IPS-15b (cell line): ENCODE results near the gene ENTPD7.
A peak's percentile ranks its signal among the peaks of the same experiment; 100 is the strongest.

Source experiments
- H3K27me3 ChIP-seq: one replicate; pipeline ENCODE4 v1.6.1; 2013; ENCODE audit warnings: low read length; ENCODE audit not compliant: control insufficient read depth, insufficient read depth
- H3K36me3 ChIP-seq: one replicate; pipeline ENCODE4 v1.6.1; 2013; ENCODE audit warnings: low read length; ENCODE audit not compliant: control insufficient read depth, insufficient read depth
- H3K4me1 ChIP-seq: one replicate; pipeline ENCODE4 v1.6.1; 2013; ENCODE audit warnings: mild to moderate bottlenecking, low read length; ENCODE audit not compliant: control insufficient read depth, insufficient read depth
- H3K4me3 ChIP-seq: one replicate; pipeline ENCODE4 v1.5.1; 2013; ENCODE audit warnings: low read depth, low read length
- H3K9ac ChIP-seq: one replicate; pipeline ENCODE4 v1.6.1; 2013; ENCODE audit warnings: low read depth, mild to moderate bottlenecking, low read length
- H3K9me3 ChIP-seq: one replicate; pipeline ENCODE4 v1.6.1; 2013; ENCODE audit warnings: mild to moderate bottlenecking, low read length; ENCODE audit not compliant: control insufficient read depth, insufficient read depth

The ENTPD7 gene

DNA sequence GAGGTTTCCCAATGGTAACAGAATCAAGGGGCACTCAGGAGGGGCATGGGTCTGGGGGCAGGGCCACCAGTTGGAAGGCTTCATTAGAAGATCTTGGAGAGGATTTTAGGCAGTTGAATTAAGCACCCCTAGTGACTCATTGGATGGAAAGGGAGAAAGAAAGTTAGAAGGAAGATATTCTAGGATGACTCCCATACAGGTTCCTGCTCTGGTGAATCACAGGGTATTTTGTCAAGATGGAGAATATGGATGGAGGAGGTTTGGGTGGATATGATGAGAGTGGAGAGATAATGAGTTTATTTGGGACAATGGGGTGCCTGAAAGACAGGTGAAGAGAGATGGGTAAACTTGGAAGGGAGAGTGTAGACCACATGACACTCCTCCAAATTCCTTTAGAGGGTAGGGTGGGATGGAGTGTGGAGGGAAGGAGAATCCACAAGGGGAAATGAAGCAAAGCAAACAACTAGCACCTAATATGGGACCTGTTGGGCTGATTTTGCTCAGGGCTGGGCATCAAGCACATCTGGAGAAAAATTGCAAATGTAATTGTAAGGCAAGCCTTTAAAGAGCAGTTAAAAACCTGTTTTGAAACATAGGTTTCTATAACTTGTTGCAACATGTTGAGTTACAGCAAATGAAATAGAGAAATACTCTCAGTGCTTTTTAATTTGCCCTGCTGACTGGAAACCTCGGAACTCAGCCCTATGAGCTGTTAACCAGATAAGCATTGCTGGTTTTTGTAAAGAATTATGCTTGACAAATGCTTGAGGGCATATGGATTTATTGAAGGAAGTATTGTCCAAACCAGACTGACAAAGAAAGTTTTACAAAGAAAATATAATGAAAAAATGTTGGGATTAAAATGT, 2.9 kb upstream of the ENTPD7 start:
- Histone ChIP-seq H3K9ac (no peak overlapping the region), H3K4me3 (no peak overlapping the region), H3K27me3 (peaks cover 14% of the 10 kb centered on the region), H3K36me3 (no peaks in the 10 kb centered on the region), H3K9me3 (no peaks in the 10 kb centered on the region), H3K4me1 (no peaks in the 10 kb centered on the region)

GRCh38 chr10:99658622-99659030, 683 bp upstream of the ENTPD7 start:
- H3K4me3 ChIP-seq: peak overlapping the region; percentile 83

GRCh38 chr10:99659868-99660366, 608 bp downstream of the ENTPD7 start:
- H3K36me3 ChIP-seq: no peaks in the 10 kb centered on the region
- no peaks in the 10 kb centered on the region for H3K4me1 ChIP-seq
- peak overlapping the region; percentile 83 for H3K4me3 ChIP-seq
- peak overlapping the region; percentile 95 for H3K9ac ChIP-seq
- H3K27me3 ChIP-seq: peaks cover 14% of the 10 kb centered on the region
- H3K9me3 ChIP-seq: no peaks in the 10 kb centered on the region

More at GRCh38 chr10:99658622-99659030, 683 bp upstream of the ENTPD7 start:
- Histone ChIP-seq H3K36me3 (no peaks in the 10 kb centered on the region), H3K9ac (peak overlapping the region; percentile 19), H3K9me3 (no peaks in the 10 kb centered on the region), H3K27me3 (peaks cover 14% of the 10 kb centered on the region), H3K4me1 (no peaks in the 10 kb centered on the region)

DNA sequence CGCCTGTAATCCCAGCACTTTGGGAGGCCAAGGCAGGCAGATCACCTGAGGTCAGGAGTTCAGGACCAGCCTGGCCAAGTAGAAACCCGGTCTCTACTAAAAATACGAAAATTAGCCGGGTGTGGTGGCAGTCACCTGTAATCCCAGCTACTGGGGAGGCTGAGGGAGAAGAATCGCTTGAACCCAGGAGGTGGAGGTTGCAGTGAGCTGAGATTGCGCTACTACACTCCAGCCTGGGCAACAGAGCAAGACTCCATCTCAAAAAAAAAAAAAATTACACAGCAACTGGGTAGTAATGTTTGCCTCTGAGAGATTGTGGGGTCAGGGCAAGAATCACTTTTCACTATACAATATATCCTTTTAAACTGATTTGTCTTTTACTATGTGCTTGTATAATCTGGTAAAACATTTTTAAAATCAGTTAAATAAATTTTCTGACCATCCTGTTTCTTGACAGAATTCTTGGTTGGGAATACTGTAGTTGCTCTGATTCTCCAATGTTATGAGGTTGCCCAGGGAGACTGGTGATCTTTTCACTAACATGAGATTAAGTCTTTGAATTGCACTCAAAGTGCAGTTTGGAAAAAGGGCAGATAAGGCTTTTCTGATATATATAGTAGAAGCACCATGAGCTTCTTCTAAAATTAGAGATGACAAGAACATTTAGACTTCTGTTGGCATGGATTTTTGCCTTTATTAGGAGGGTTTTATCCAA, 1.5 kb downstream of the ENTPD7 start:
- no peaks in the 10 kb centered on the region for H3K4me1 ChIP-seq
- peaks cover 14% of the 10 kb centered on the region for H3K27me3 ChIP-seq
- H3K4me3 ChIP-seq: no peak overlapping the region
- H3K9ac ChIP-seq: no peak overlapping the region
- no peaks in the 10 kb centered on the region for H3K36me3 ChIP-seq
- no peaks in the 10 kb centered on the region for H3K9me3 ChIP-seq

GRCh38 chr10:99661377-99661763, 2.1 kb downstream of the ENTPD7 start:
- H3K9ac ChIP-seq: no peak overlapping the region
- H3K36me3 ChIP-seq: no peaks in the 10 kb centered on the region
- peaks cover 14% of the 10 kb centered on the region for H3K27me3 ChIP-seq
- H3K4me3 ChIP-seq: no peak overlapping the region
- H3K4me1 ChIP-seq: no peaks in the 10 kb centered on the region
- H3K9me3 ChIP-seq: no peaks in the 10 kb centered on the region

DNA sequence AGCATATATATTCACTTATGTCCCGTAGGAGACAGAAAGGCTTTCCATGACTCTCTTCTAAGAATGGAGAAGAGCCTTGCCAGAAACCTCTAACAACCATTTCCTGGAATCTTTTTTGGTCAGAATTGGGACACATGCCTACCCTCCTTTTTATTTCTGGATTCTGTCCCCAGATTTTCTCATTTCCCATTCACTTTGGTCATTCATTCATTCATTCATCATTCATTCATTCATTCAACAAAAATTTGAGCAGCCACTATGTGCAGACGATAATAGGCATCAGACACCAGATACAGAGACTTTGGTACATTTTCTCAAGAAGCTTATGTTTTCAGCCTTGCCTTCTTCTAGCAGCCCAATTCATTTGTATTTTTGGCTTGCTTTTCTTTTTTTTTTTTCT, 6.0 kb downstream of the ENTPD7 start:
- Histone ChIP-seq H3K4me3 (no peak overlapping the region), H3K36me3 (no peaks in the 10 kb centered on the region), H3K9me3 (no peaks in the 10 kb centered on the region), H3K4me1 (no peaks in the 10 kb centered on the region), H3K9ac (no peak overlapping the region), H3K27me3 (no peaks in the 10 kb centered on the region)

- no peaks in the 10 kb centered on the region for H3K4me1 ChIP-seq
- no peaks in the 10 kb centered on the region for H3K36me3 ChIP-seq
- H3K4me3 ChIP-seq: no peak overlapping the region
- H3K27me3 ChIP-seq: no peaks in the 10 kb centered on the region
- no peak overlapping the region for H3K9ac ChIP-seq
- H3K9me3 ChIP-seq: no peaks in the 10 kb centered on the region
Measured at GRCh38 chr10:99667108-99667751, 7.9 kb downstream of the ENTPD7 start.

DNA sequence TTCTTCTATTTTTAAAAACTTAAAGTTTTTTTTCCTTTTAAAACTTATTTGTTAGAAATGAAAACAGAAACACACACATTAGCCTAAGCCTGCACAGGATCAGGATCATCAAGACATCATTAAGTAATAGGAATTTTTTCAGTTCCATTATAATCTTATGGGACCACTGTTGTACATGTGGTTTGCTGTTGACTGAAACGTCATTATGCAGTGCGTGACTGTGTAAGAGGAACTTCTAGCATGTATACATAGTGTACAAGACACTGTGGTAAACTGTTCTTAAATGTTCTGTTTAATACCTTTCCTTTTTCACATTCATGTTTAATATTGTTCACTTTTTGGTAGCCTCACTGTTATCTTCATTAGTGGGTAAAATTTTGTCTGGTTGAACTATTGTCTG, 12.1 kb downstream of the ENTPD7 start:
- H3K9me3 ChIP-seq: no peaks in the 10 kb centered on the region
- H3K36me3 ChIP-seq: no peaks in the 10 kb centered on the region
- H3K9ac ChIP-seq: no peak overlapping the region
- no peaks in the 10 kb centered on the region for H3K4me1 ChIP-seq
- H3K4me3 ChIP-seq: no peak overlapping the region
- H3K27me3 ChIP-seq: no peaks in the 10 kb centered on the region

- H3K9me3 ChIP-seq: no peaks in the 10 kb centered on the region
- no peak overlapping the region for H3K9ac ChIP-seq
- no peaks in the 10 kb centered on the region for H3K36me3 ChIP-seq
Measured at GRCh38 chr10:99672884-99673283, 13.6 kb downstream of the ENTPD7 start.

DNA sequence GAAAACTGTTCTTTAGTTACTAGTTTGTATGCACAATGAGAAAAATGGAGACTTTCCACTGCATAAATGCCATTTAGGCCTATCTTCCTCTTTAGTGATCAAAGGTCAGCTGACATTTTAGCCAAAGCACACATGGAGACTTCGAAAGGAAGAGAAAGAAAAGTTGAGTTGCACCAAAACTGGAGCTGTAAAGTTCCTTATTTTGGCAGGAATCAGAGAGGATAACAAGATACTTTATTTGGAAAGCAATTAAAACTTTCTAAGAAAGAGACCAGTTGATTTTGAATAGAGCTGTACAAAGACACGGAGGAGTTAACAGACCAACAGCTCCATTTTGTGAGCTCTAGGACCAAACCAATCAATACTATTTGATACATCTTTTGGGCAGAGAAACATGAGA, 14.2 kb downstream of the ENTPD7 start:
- H3K36me3 ChIP-seq: no peaks in the 10 kb centered on the region
- H3K9me3 ChIP-seq: no peaks in the 10 kb centered on the region
- H3K27me3 ChIP-seq: no peaks in the 10 kb centered on the region
- H3K9ac ChIP-seq: no peak overlapping the region
- H3K4me1 ChIP-seq: no peaks in the 10 kb centered on the region
- H3K4me3 ChIP-seq: no peak overlapping the region

More at GRCh38 chr10:99672884-99673283, 13.6 kb downstream of the ENTPD7 start:
- Histone ChIP-seq H3K4me3 (no peak overlapping the region), H3K27me3 (no peaks in the 10 kb centered on the region), H3K4me1 (no peaks in the 10 kb centered on the region)

GRCh38 chr10:99674762-99675161, 15.5 kb downstream of the ENTPD7 start:
- Histone ChIP-seq H3K4me1 (no peaks in the 10 kb centered on the region), H3K4me3 (no peak overlapping the region), H3K36me3 (no peaks in the 10 kb centered on the region)

More at GRCh38 chr10:99674762-99675161, 15.5 kb downstream of the ENTPD7 start:
- no peaks in the 10 kb centered on the region for H3K9me3 ChIP-seq
- H3K27me3 ChIP-seq: no peaks in the 10 kb centered on the region
- H3K9ac ChIP-seq: no peak overlapping the region
